ENCODE data around the gene BRAF.
"Not testable (repeated sequence)": the region's sequence is repeated elsewhere in the genome, so short reads cannot be mapped to it uniquely, and the experiment has no call there.

BRAF gene

GRCh38 chr7:140752533-140752932 is 172.2 kb downstream of the BRAF start:
- H3K27ac ChIP-seq, result no peak overlapping the region
- no peak for TF ChIP-seq CTCF (IDR thresholded peaks at IDR 0.05; ENCODE audit: low read depth, low read length, missing control alignments)
- in situ Hi-C loops (cut with HindIII; ENCODE audit: low pct_ligation_motif_present, low sequenced_read_pairs), result no loop called here

GRCh38 chr7:140746751-140747150 is 178.0 kb downstream of the BRAF start:
- Histone ChIP-seq H3K4me3 (ENCODE audit: low read depth, low read length) (no peak overlapping the region), H3K36me3 (replicated peaks) (no peaks in the 10 kb centered on the region), H3K27ac (no peak overlapping the region), H3K27me3 (replicated peaks) (no peaks in the 10 kb centered on the region)
- in situ Hi-C loops (cut with HindIII; ENCODE audit: low pct_ligation_motif_present, low sequenced_read_pairs), result no loop called here
- TF ChIP-seq CTCF (IDR thresholded peaks at IDR 0.05; ENCODE audit: low read depth, low read length, missing control alignments), result no peak
- no peak for DNase-seq

More at GRCh38 chr7:140752533-140752932, 172.2 kb downstream of the BRAF start:
- H3K27me3 ChIP-seq (replicated peaks), result no peaks in the 10 kb centered on the region
- H3K4me3 ChIP-seq (ENCODE audit: low read depth, low read length), result no peak overlapping the region
- no peak for DNase-seq
- H3K36me3 ChIP-seq (replicated peaks), result no peaks in the 10 kb centered on the region

- H3K4me3 ChIP-seq (ENCODE audit: low read depth, low read length), result no peak overlapping the region
- no peak for TF ChIP-seq CTCF (IDR thresholded peaks at IDR 0.05; ENCODE audit: low read depth, low read length, missing control alignments)
- no peaks in the 10 kb centered on the region for H3K27me3 ChIP-seq (replicated peaks)
- DNase-seq, result no peak
- in situ Hi-C loops (cut with HindIII; ENCODE audit: low pct_ligation_motif_present, low sequenced_read_pairs), result no loop called here
- H3K36me3 ChIP-seq (replicated peaks), result no peaks in the 10 kb centered on the region
- H3K27ac ChIP-seq, result no peak overlapping the region
Measured at GRCh38 chr7:140745266-140746058, 179.3 kb downstream of the BRAF start.

GRCh38 chr7:140744005-140744404 is 180.7 kb downstream of the BRAF start:
- Histone ChIP-seq H3K4me3 (ENCODE audit: low read depth, low read length) (no peak overlapping the region), H3K27me3 (replicated peaks) (no peaks in the 10 kb centered on the region), H3K27ac (no peak overlapping the region), H3K36me3 (replicated peaks) (no peaks in the 10 kb centered on the region)
- no peak for TF ChIP-seq CTCF (IDR thresholded peaks at IDR 0.05; ENCODE audit: low read depth, low read length, missing control alignments)
- DNase-seq, result no peak
- in situ Hi-C loops (cut with HindIII; ENCODE audit: low pct_ligation_motif_present, low sequenced_read_pairs), result no loop called here

- H3K36me3 ChIP-seq (replicated peaks); H3K4me3 ChIP-seq (ENCODE audit: low read depth, low read length); H3K27me3 ChIP-seq (replicated peaks); H3K27ac ChIP-seq; in situ Hi-C loops (cut with HindIII; ENCODE audit: low pct_ligation_motif_present, low sequenced_read_pairs); DNase-seq: not testable (repeated sequence)
Measured at GRCh38 chr7:140743255-140743654, 181.5 kb downstream of the BRAF start.

GRCh38 chr7:140738280-140738679 is 186.4 kb downstream of the BRAF start:
- no peaks in the 10 kb centered on the region for H3K27me3 ChIP-seq (replicated peaks)
- DNase-seq, result peak; percentile 5
- no peak for TF ChIP-seq CTCF (IDR thresholded peaks at IDR 0.05; ENCODE audit: low read depth, low read length, missing control alignments)
- no peak overlapping the region for H3K27ac ChIP-seq
- no peak overlapping the region for H3K4me3 ChIP-seq (ENCODE audit: low read depth, low read length)
- no peaks in the 10 kb centered on the region for H3K36me3 ChIP-seq (replicated peaks)
- in situ Hi-C loops (cut with HindIII; ENCODE audit: low pct_ligation_motif_present, low sequenced_read_pairs), result no loop called here
